ENCODE data around the gene CDH23.

Gene CDH23

DNA sequence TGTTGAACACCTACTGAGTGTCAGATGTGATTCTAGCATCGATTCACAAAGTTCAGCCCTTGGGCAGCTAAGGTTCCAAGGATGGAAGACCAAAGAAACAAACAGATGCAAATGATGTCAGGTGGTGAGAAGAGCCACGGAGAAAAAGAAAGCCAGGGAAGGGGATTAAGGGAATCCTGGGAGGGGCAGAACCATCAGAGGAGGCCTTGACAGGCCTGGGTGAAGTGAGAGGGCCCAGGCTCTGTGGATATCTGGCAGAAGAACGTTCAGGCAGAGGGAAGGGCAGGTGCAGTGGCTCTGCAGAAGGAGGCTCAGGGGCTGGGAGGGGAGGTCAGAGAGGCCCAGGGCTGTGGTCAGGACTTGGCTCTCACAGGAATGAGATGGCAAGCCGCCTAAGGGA, 232.4 kb downstream of the CDH23 start:
- Histone ChIP-seq H3K36me3 (ENCODE audit: insufficient read depth) (no peaks in the 10 kb centered on the region), H3K27ac (no peak overlapping the region), H2AFZ (ENCODE audit: low read depth) (no peak overlapping the region), H3K4me1 (ENCODE audit: low read depth, poor library complexity, severe bottlenecking) (no peaks in the 10 kb centered on the region), H3K79me2 (ENCODE audit: insufficient read depth, low read depth) (no peaks in the 10 kb centered on the region), H3K27me3 (ENCODE audit: insufficient read depth, low read depth) (peaks cover 78% of the 10 kb centered on the region), H3K9ac (no peak overlapping the region), H3K4me3 (IDR thresholded peaks at IDR 0.05; ENCODE audit: insufficient read depth, low read depth, low read length) (no peak overlapping the region), H4K20me1 (ENCODE audit: insufficient read depth) (no peaks in the 10 kb centered on the region), H3K4me2 (no peak overlapping the region)
- TF ChIP-seq, protein P1, sequence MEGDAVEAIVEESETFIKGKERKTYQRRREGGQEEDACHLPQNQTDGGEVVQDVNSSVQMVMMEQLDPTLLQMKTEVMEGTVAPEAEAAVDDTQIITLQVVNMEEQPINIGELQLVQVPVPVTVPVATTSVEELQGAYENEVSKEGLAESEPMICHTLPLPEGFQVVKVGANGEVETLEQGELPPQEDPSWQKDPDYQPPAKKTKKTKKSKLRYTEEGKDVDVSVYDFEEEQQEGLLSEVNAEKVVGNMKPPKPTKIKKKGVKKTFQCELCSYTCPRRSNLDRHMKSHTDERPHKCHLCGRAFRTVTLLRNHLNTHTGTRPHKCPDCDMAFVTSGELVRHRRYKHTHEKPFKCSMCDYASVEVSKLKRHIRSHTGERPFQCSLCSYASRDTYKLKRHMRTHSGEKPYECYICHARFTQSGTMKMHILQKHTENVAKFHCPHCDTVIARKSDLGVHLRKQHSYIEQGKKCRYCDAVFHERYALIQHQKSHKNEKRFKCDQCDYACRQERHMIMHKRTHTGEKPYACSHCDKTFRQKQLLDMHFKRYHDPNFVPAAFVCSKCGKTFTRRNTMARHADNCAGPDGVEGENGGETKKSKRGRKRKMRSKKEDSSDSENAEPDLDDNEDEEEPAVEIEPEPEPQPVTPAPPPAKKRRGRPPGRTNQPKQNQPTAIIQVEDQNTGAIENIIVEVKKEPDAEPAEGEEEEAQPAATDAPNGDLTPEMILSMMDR (conservative IDR thresholded peaks at IDR 0.05; ENCODE audit: low read depth, low read length), result no peak

DNA sequence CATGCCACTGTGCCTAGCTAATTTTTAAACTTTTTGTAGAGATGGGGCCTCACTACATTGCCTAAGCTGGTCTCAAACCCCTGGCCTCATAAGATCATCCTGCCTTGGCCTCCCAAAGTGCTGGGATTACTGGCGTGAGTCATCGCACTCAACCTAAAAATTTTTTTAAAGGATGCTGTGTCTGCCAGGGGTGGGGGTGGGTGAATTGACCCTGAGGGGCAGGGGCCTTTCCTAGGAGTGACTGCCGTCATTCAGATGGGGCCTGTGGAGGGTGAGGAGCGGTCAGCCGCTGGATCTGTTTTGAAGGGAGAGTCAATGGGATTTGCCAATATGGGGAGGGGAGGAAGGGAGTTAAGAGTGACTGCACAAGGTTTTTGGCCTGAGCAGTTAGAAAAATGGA, 233.4 kb downstream of the CDH23 start:
- Histone ChIP-seq H3K27me3 (ENCODE audit: insufficient read depth, low read depth) (peaks cover 70% of the 10 kb centered on the region; the same call in 1 of the 2 replicates), H3K4me1 (ENCODE audit: low read depth, poor library complexity, severe bottlenecking) (no peaks in the 10 kb centered on the region), H3K4me2 (no peak overlapping the region), H2AFZ (ENCODE audit: low read depth) (no peak overlapping the region), H3K9ac (no peak overlapping the region), H3K4me3 (IDR thresholded peaks at IDR 0.05; ENCODE audit: insufficient read depth, low read depth, low read length) (no peak overlapping the region), H3K79me2 (ENCODE audit: insufficient read depth, low read depth) (no peaks in the 10 kb centered on the region), H3K36me3 (ENCODE audit: insufficient read depth) (no peaks in the 10 kb centered on the region), H4K20me1 (ENCODE audit: insufficient read depth) (no peaks in the 10 kb centered on the region), H3K27ac (no peak overlapping the region)
- TF ChIP-seq, protein P1 (conservative IDR thresholded peaks at IDR 0.05; ENCODE audit: low read depth, low read length), result no peak

DNA sequence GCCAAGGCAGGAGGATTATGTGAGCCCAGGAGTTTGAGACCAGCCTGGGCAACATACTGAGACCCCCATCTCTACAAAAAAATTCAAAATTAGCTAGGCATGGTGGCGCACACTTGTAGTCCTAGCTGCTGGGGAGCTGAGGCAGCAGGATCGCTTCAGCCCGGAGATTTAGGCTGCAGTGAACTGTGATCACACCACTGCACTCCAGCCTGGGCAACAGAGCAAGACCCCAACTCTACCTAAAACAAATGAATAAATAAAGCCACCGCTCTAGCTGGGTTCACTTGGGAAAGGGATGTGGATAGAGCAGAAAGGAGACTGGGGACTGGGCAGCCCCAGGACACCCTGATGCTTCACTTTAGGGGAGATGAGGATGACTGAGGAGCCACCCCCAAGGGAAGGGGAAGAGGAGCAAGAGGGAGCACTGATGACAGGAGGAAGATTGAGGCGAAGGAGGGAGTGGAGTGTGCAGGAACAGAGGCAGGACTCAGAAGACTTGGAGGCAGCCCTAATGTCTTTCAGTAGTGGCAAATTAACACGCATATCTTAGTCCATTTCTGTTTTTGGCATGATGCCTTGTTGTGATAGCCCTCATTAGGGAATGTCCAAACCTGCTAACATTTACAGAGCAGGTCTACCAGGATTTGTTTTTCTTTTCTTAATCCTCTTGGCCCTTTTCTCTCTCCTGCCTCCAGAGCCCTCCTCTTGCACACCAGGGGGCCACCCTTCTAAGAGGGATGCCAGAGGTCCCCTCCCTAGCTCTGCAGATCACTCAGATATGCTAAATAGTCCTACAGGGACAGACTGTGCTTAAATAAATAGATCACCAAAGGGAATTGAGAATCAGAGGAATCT, 234.5 kb downstream of the CDH23 start:
- Histone ChIP-seq H3K4me2 (no peak overlapping the region), H3K79me2 (ENCODE audit: insufficient read depth, low read depth) (no peaks in the 10 kb centered on the region), H2AFZ (ENCODE audit: low read depth) (no peak overlapping the region), H3K27me3 (ENCODE audit: insufficient read depth, low read depth) (peaks cover 72% of the 10 kb centered on the region; the same call in 1 of the 2 replicates), H3K4me1 (ENCODE audit: low read depth, poor library complexity, severe bottlenecking) (no peaks in the 10 kb centered on the region), H4K20me1 (ENCODE audit: insufficient read depth) (no peaks in the 10 kb centered on the region), H3K27ac (no peak overlapping the region), H3K9ac (no peak overlapping the region), H3K4me3 (IDR thresholded peaks at IDR 0.05; ENCODE audit: insufficient read depth, low read depth, low read length) (no peak overlapping the region), H3K36me3 (ENCODE audit: insufficient read depth) (no peaks in the 10 kb centered on the region)
- TF ChIP-seq, protein P1 (conservative IDR thresholded peaks at IDR 0.05; ENCODE audit: low read depth, low read length), result no peak

DNA sequence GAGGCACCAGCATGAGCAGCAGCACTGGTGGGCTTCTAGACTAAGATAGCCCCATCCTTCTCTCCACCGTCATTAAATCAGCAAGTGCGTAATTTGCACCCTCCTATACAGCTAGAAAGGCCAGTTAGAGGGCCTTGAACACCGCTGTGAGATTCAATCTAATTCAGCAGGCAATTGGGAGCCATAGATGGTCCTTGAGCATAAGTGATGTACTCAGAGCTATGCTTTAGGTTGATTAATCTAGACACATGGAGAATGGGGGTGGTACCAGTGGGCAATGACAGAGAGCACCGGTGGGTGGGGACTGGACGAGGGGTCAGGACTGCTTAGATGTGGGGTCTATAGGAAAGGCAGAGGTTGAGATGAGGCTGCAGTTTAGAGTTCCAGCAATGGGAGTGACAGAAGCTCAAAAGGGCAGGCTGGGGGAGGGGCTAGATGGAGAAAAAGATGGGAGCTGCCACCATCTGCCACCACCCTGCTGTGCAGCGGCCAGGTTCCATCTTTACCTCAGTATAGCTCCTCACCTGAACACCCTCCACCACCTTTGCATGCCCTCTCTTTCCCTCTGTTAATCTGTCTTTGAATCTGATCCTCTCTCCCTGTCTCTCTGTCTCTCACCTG, 235.6 kb downstream of the CDH23 start:
- Histone ChIP-seq H2AFZ (ENCODE audit: low read depth) (no peak overlapping the region), H3K9ac (no peak overlapping the region), H3K79me2 (ENCODE audit: insufficient read depth, low read depth) (no peaks in the 10 kb centered on the region), H3K27me3 (ENCODE audit: insufficient read depth, low read depth) (peaks cover 66% of the 10 kb centered on the region; the same call in 1 of the 2 replicates), H3K27ac (no peak overlapping the region), H4K20me1 (ENCODE audit: insufficient read depth) (no peaks in the 10 kb centered on the region), H3K4me3 (IDR thresholded peaks at IDR 0.05; ENCODE audit: insufficient read depth, low read depth, low read length) (no peak overlapping the region), H3K36me3 (ENCODE audit: insufficient read depth) (no peaks in the 10 kb centered on the region), H3K4me1 (ENCODE audit: low read depth, poor library complexity, severe bottlenecking) (no peaks in the 10 kb centered on the region), H3K4me2 (no peak overlapping the region)
- TF ChIP-seq, protein P1 (conservative IDR thresholded peaks at IDR 0.05; ENCODE audit: low read depth, low read length), result no peak
